Measurements from ENCODE around the gene TYW5. TPM values are rescaled to one million over a fixed set of nuclear protein-coding genes. Genes with fewer than 3 reads are reported as not detected.

Gene TYW5
- 10.7 TPM for polyA plus RNA-seq (2013)

DNA sequence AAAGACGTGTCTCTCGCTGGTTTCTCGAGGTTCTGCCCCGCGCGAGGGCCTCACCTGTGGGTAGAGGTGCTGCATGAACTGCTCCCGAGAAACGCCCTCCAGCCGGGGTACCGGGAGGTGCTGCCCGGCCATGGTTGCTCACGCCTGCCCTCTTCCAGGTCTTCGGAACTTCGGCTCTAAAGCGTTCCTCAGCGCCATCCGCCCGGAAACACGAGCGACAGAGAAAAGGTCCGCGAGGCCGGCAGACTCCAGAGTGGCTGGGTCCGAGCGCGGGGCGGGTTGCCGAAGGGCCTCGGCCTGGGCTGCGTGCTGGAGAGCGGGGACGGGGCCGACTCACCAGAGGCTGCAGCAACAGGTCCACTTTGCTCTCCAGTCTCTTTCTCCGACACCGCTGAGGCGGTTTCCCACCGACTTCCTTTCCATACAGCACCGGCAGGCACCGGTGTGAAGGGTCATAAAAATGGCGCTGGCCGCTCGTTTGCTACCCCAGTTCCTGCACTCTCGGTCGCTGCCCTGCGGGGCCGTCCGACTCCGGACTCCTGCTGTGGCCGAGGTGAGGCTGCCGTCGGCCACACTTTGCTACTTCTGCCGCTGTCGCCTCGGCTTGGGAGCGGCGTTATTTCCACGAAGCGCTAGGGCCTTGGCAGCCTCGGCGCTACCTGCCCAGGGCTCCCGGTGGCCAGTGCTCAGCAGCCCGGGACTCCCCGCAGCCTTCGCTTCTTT, at the start of gene TYW5, which contains the start of gene MAIP1:
TYW5 (minus strand) TSS at position 153 of the 723 bp plus-strand sequence; CDS start at position 132, 21 bp downstream.
MAIP1 (plus strand) TSS at position 244 of the 723 bp plus-strand sequence; CDS start at position 461, 217 bp downstream.
- POLR2A ChIA-PET = interaction anchor here (0.8 kb wide), 1 partner anchor 25 kb away, joined by 3 read pairs; no protein-coding TSS in a partner anchor
- Histone ChIP-seq H3K9me3 (ENCODE audit: control extremely low read depth in 1 of 5, control insufficient read depth in 4 of 5, insufficient read depth in 2 of 5, low read depth in 1 of 5, low read length in 4 of 5) (no peaks in the 10 kb centered on the region), H3K4me1 (ENCODE audit: control extremely low read depth in 1 of 4, control insufficient read depth in 4 of 4, insufficient read depth in 4 of 4, low read length in 3 of 4) (peaks cover 4 to 23% (median 15%) of the 10 kb centered on the region in 4 experiments), H3K27me3 (replicated peaks in 2 of 5; ENCODE audit: control insufficient read depth in 4 of 5, insufficient read depth in 5 of 5, low read length in 4 of 5) (no peaks in the 10 kb centered on the region), H3K27ac (ENCODE audit: insufficient read depth in 1 of 2, low read depth in 1 of 2, low read length in 2 of 2, poor library complexity in 1 of 2, severe bottlenecking in 2 of 2) (peak within 1 kb of the TSS; percentile 86 to 94), H3K4me3 (ENCODE audit: control insufficient read depth in 1 of 7, extremely low read depth in 1 of 7, insufficient read depth in 4 of 7, low read depth in 2 of 7, low read length in 6 of 7) (peak within 1 kb of the TSS; percentile 78 to 100 (median 91)), H3K36me3 (ENCODE audit: control insufficient read depth in 4 of 4, insufficient read depth in 4 of 4, low read length in 3 of 4) (peaks cover 3 to 29% (median 14%) of the 10 kb centered on the region in 4 experiments)
- peak; percentile 82 to 88 (median 83) for DNase-seq
- CTCF ChIA-PET = no interaction called here
- WGBS (ENCODE audit: insufficient coverage) = 0% methylated on average over 64 of the region's 64 CpGs

DNA sequence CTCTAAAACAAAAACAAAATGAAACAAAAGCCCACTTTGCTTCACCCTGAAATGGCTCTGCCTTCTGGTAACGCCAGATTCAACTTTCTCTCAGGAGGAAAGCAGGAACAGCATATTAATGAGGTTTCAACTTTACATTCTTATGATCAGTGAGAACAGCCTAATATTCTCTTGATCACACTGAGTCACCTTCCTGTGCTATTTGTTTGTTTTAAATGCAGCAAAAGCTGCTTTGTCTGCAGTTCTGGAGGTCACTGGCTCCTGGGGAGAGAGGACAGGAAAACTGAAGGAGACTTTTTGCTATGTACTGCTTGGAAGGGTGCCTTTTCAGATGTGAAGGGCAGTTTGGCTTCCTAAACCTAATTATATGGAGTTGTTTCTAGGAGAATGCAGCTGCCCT, 48.2 kb upstream of the TYW5 start:
- H3K36me3 ChIP-seq (ENCODE audit: control insufficient read depth in 4 of 4, insufficient read depth in 4 of 4, low read length in 3 of 4) = no peaks in the 10 kb centered on the region
- ChIA-PET CTCF (no interaction called here), POLR2A (interaction anchor here (0.6 kb wide), 1 partner anchor 13 kb away, joined by 12 read pairs; no protein-coding TSS in a partner anchor)
- H3K4me3 ChIP-seq (ENCODE audit: control insufficient read depth in 1 of 7, extremely low read depth in 1 of 7, insufficient read depth in 4 of 7, low read depth in 2 of 7, low read length in 6 of 7) = no peak overlapping the region
- H3K27me3 ChIP-seq (replicated peaks in 2 of 5; ENCODE audit: control insufficient read depth in 4 of 5, insufficient read depth in 5 of 5, low read length in 4 of 5) = no peaks in the 10 kb centered on the region
- H3K4me1 ChIP-seq (ENCODE audit: control extremely low read depth in 1 of 4, control insufficient read depth in 4 of 4, insufficient read depth in 4 of 4, low read length in 3 of 4) = no peaks in the 10 kb centered on the region
- no peak overlapping the region for H3K27ac ChIP-seq (ENCODE audit: insufficient read depth in 1 of 2, low read depth in 1 of 2, low read length in 2 of 2, poor library complexity in 1 of 2, severe bottlenecking in 2 of 2)
- DNase-seq = no peak
- WGBS (ENCODE audit: insufficient coverage) = 100% methylated on average over 1 of the region's 1 CpG
- H3K9me3 ChIP-seq (ENCODE audit: control extremely low read depth in 1 of 5, control insufficient read depth in 4 of 5, insufficient read depth in 2 of 5, low read depth in 1 of 5, low read length in 4 of 5) = peaks cover 0 to 6% (median 1%) of the 10 kb centered on the region in 5 experiments

GRCh38 chr2:200000444-200001163, 45.3 kb upstream of the TYW5 start:
- Histone ChIP-seq H3K27ac (ENCODE audit: insufficient read depth in 1 of 2, low read depth in 1 of 2, low read length in 2 of 2, poor library complexity in 1 of 2, severe bottlenecking in 2 of 2) (no peak overlapping the region), H3K36me3 (ENCODE audit: control insufficient read depth in 4 of 4, insufficient read depth in 4 of 4, low read length in 3 of 4) (no peaks in the 10 kb centered on the region), H3K4me3 (ENCODE audit: control insufficient read depth in 1 of 7, extremely low read depth in 1 of 7, insufficient read depth in 4 of 7, low read depth in 2 of 7, low read length in 6 of 7) (no peak overlapping the region), H3K27me3 (replicated peaks in 2 of 5; ENCODE audit: control insufficient read depth in 4 of 5, insufficient read depth in 5 of 5, low read length in 4 of 5) (no peaks in the 10 kb centered on the region), H3K9me3 (ENCODE audit: control extremely low read depth in 1 of 5, control insufficient read depth in 4 of 5, insufficient read depth in 2 of 5, low read depth in 1 of 5, low read length in 4 of 5) (peaks cover 0 to 3% (median 0%) of the 10 kb centered on the region in 5 experiments), H3K4me1 (ENCODE audit: control extremely low read depth in 1 of 4, control insufficient read depth in 4 of 4, insufficient read depth in 4 of 4, low read length in 3 of 4) (no peaks in the 10 kb centered on the region)
- WGBS (ENCODE audit: insufficient coverage) = 100% methylated on average over 1 of the region's 2 CpGs
- ChIA-PET POLR2A (interaction anchor here (0.8 kb wide), 1 partner anchor 11 kb away, joined by 5 read pairs; no protein-coding TSS in a partner anchor), CTCF (interaction anchor here (1.0 kb wide), 1 partner anchor 19 kb away, joined by 3 read pairs; no protein-coding TSS in a partner anchor)
- no peak for DNase-seq

DNA sequence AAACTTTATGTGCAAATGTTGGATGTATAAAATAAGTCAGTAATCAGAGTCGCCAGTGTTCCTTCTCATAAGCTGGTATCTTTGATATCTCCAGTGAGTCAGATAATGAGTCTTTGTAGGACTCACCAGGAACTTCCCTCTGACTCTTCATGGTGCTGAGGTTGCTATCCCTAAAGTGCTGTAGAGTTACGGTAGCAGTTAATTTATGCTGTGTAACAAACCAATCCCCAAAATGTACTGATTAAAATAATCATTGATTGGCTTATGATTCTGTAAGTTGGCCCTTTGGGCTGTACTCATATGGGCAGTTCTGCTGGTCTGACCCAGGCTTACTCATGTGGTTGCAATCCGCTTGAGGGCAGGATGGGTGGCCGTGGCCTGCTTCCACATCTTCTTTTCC, 43.9 kb upstream of the TYW5 start:
- no peak for DNase-seq
- H3K27ac ChIP-seq (ENCODE audit: insufficient read depth in 1 of 2, low read depth in 1 of 2, low read length in 2 of 2, poor library complexity in 1 of 2, severe bottlenecking in 2 of 2) = no peak overlapping the region
- H3K4me3 ChIP-seq (ENCODE audit: control insufficient read depth in 1 of 7, extremely low read depth in 1 of 7, insufficient read depth in 4 of 7, low read depth in 2 of 7, low read length in 6 of 7) = no peak overlapping the region
- 96% methylated on average over 4 of the region's 4 CpGs for WGBS (ENCODE audit: insufficient coverage)
- peaks cover 0 to 1% (median 0%) of the 10 kb centered on the region in 5 experiments for H3K9me3 ChIP-seq (ENCODE audit: control extremely low read depth in 1 of 5, control insufficient read depth in 4 of 5, insufficient read depth in 2 of 5, low read depth in 1 of 5, low read length in 4 of 5)
- peaks cover 0 to 5% (median 0%) of the 10 kb centered on the region in 4 experiments for H3K4me1 ChIP-seq (ENCODE audit: control extremely low read depth in 1 of 4, control insufficient read depth in 4 of 4, insufficient read depth in 4 of 4, low read length in 3 of 4)
- H3K27me3 ChIP-seq (replicated peaks in 2 of 5; ENCODE audit: control insufficient read depth in 4 of 5, insufficient read depth in 5 of 5, low read length in 4 of 5) = no peaks in the 10 kb centered on the region
- no peaks in the 10 kb centered on the region for H3K36me3 ChIP-seq (ENCODE audit: control insufficient read depth in 4 of 4, insufficient read depth in 4 of 4, low read length in 3 of 4)
- ChIA-PET CTCF (no interaction called here), POLR2A (no interaction called here)

DNA sequence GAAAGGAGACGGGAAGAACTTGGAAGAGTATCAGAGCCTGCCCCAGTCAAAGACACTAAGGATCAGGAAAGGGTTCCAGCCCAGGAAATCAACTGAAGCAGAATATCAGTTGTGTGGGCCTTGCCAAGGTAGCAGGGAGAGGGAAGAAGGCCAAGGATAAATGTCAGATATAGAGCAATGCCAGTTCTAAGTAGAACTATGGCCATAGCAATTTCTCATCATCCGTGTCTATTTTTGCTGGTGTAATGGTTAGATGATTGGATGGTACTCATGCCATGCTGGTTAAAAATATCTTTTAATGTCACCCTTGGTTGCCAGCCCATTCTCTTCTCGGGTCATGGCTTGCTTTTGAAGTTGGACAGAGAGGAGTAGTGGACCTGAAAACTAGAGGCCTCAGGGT, 42.0 kb upstream of the TYW5 start:
- ChIA-PET POLR2A (no interaction called here), CTCF (no interaction called here)
- peaks cover 0 to 16% (median 1%) of the 10 kb centered on the region in 4 experiments for H3K4me1 ChIP-seq (ENCODE audit: control extremely low read depth in 1 of 4, control insufficient read depth in 4 of 4, insufficient read depth in 4 of 4, low read length in 3 of 4)
- no peak for DNase-seq
- H3K4me3 ChIP-seq (ENCODE audit: control insufficient read depth in 1 of 7, extremely low read depth in 1 of 7, insufficient read depth in 4 of 7, low read depth in 2 of 7, low read length in 6 of 7) = no peak overlapping the region
- H3K27me3 ChIP-seq (replicated peaks in 2 of 5; ENCODE audit: control insufficient read depth in 4 of 5, insufficient read depth in 5 of 5, low read length in 4 of 5) = no peaks in the 10 kb centered on the region
- no peak overlapping the region for H3K27ac ChIP-seq (ENCODE audit: insufficient read depth in 1 of 2, low read depth in 1 of 2, low read length in 2 of 2, poor library complexity in 1 of 2, severe bottlenecking in 2 of 2)
- H3K36me3 ChIP-seq (ENCODE audit: control insufficient read depth in 4 of 4, insufficient read depth in 4 of 4, low read length in 3 of 4) = no peaks in the 10 kb centered on the region
- H3K9me3 ChIP-seq (ENCODE audit: control extremely low read depth in 1 of 5, control insufficient read depth in 4 of 5, insufficient read depth in 2 of 5, low read depth in 1 of 5, low read length in 4 of 5) = no peaks in the 10 kb centered on the region
- 100% methylated on average over 3 of the region's 3 CpGs for WGBS (ENCODE audit: insufficient coverage)

GRCh38 chr2:199994896-199995295, 39.6 kb upstream of the TYW5 start:
- H3K4me3 ChIP-seq (ENCODE audit: control insufficient read depth in 1 of 7, extremely low read depth in 1 of 7, insufficient read depth in 4 of 7, low read depth in 2 of 7, low read length in 6 of 7) = no peak overlapping the region
- CTCF ChIA-PET = interaction anchor here (3.3 kb wide), 1 partner anchor 10 kb away, joined by 10 read pairs; no protein-coding TSS in a partner anchor
- peaks cover 0 to 16% (median 1%) of the 10 kb centered on the region in 4 experiments for H3K4me1 ChIP-seq (ENCODE audit: control extremely low read depth in 1 of 4, control insufficient read depth in 4 of 4, insufficient read depth in 4 of 4, low read length in 3 of 4)
- no peaks in the 10 kb centered on the region for H3K9me3 ChIP-seq (ENCODE audit: control extremely low read depth in 1 of 5, control insufficient read depth in 4 of 5, insufficient read depth in 2 of 5, low read depth in 1 of 5, low read length in 4 of 5)
- POLR2A ChIA-PET = no interaction called here
- no peaks in the 10 kb centered on the region for H3K36me3 ChIP-seq (ENCODE audit: control insufficient read depth in 4 of 4, insufficient read depth in 4 of 4, low read length in 3 of 4)
- H3K27ac ChIP-seq (ENCODE audit: insufficient read depth in 1 of 2, low read depth in 1 of 2, low read length in 2 of 2, poor library complexity in 1 of 2, severe bottlenecking in 2 of 2) = no peak overlapping the region
- no peak for DNase-seq
- no peaks in the 10 kb centered on the region for H3K27me3 ChIP-seq (replicated peaks in 2 of 5; ENCODE audit: control insufficient read depth in 4 of 5, insufficient read depth in 5 of 5, low read length in 4 of 5)
- WGBS (ENCODE audit: insufficient coverage) = 100% methylated on average over 1 of the region's 2 CpGs
